CD4-positive, CD25-positive, alpha-beta regulatory T cell (primary cell): Measurements from ENCODE around the gene SPRED3. TPM values are rescaled to one million over a fixed set of nuclear protein-coding genes. Genes with fewer than 3 reads are reported as not detected.
"Not testable (repeated sequence)": the region's sequence is repeated elsewhere in the genome, so short reads cannot be mapped to it uniquely, and the experiment has no call there.

Source experiments
- ATAC-seq, 2 donors: fragments of 150-1000 bp; cut with Tn5 transposase; one replicate each; pipeline ENCODE4 v1.10.0; 2021; ENCODE audit warnings: low read depth in 2 of 2, moderate number of reproducible peaks in 2 of 2, moderate library complexity in 1 of 2
- DNase-seq, 3 donors: peaks; one replicate each; pipeline versions ENCODE4 v3.0.0 to v3.0.0-alpha.2; 2012 to 2022; ENCODE audit warnings: mixed read lengths in 1 of 3
- H3K27ac ChIP-seq: one replicate; pipeline ENCODE4 v1.7.0; 2013; ENCODE audit warnings: mild to moderate bottlenecking, low read length; ENCODE audit not compliant: insufficient read depth, poor library complexity, severe bottlenecking
- H3K27me3 ChIP-seq: one replicate; pipeline ENCODE4 v1.7.0; 2013; ENCODE audit warnings: low read length; ENCODE audit not compliant: control insufficient read depth, insufficient read depth
- H3K36me3 ChIP-seq: one replicate; pipeline ENCODE4 v1.7.0; 2013; ENCODE audit warnings: mild to moderate bottlenecking, low read length, moderate library complexity; ENCODE audit not compliant: control insufficient read depth, insufficient read depth
- H3K4me1 ChIP-seq: 2 replicates; pipeline ENCODE4 v1.7.0; 2013; ENCODE audit warnings: mild to moderate bottlenecking, low read length; ENCODE audit not compliant: insufficient read depth, control insufficient read depth, poor library complexity, severe bottlenecking
- H3K4me3 ChIP-seq: one replicate; pipeline ENCODE4 v1.7.0; 2013; ENCODE audit warnings: low read depth, mild to moderate bottlenecking, low read length, moderate library complexity
- H3K9me3 ChIP-seq, 2 experiments: 1 replicate in 1 of 2; 2 replicates in 1 of 2; pipeline ENCODE4 v1.7.0; 2013; ENCODE audit warnings: low read length in 2 of 2, mild to moderate bottlenecking in 1 of 2, moderate library complexity in 1 of 2; ENCODE audit not compliant: control insufficient read depth in 2 of 2
- H3K27ac Mint-ChIP-seq, 3 donors: one replicate each; pipeline ENCODE4 v1.8.0; 2020 to 2022; ENCODE audit warnings: mild to moderate bottlenecking in 3 of 3, mixed read lengths in 3 of 3, moderate library complexity in 2 of 3
- H3K27me3 Mint-ChIP-seq: one replicate; pipeline ENCODE4 v1.8.0; 2022; ENCODE audit warnings: mild to moderate bottlenecking, mixed read lengths
- H3K36me3 Mint-ChIP-seq: one replicate; pipeline ENCODE4 v1.8.0; 2020; ENCODE audit warnings: mixed read lengths
- H3K4me1 Mint-ChIP-seq, 4 donors: one replicate each; pipeline ENCODE4 v1.8.0; 2020 to 2022; ENCODE audit warnings: mixed read lengths in 4 of 4, mild to moderate bottlenecking in 1 of 4
- H3K4me3 Mint-ChIP-seq, 4 donors: one replicate each; pipeline ENCODE4 v1.8.0; 2020 to 2022; ENCODE audit warnings: mild to moderate bottlenecking in 4 of 4, mixed read lengths in 4 of 4, moderate library complexity in 3 of 4
- H3K9me3 Mint-ChIP-seq, 7 donors: one replicate each; pipeline ENCODE4 v1.8.0; 2020 to 2022; ENCODE audit warnings: mixed read lengths in 7 of 7, mild to moderate bottlenecking in 3 of 7, moderate library complexity in 2 of 7
- polyA plus RNA-seq, 4 donors: library from polyadenylated mRNA; unstranded; fragments of 300-500 nt; fragmentation: Illumina TruSeq; gene quantifications; one replicate each; pipeline ENCODE4 v1.2.3, GENCODE V29; 2021
- total RNA-seq: library from RNA; stranded (reverse); gene quantifications from one replicate; pipeline ENCODE4 v1.2.3, GENCODE V29; 2022

The SPRED3 gene
- total and polyA plus RNA-seq, 5 donors from 2014 or later: 0.06 to 1.3 (median 0.10) TPM; not detected in 1

- Histone ChIP-seq H3K36me3 (peaks cover 16% of the 10 kb centered on the region), H3K27me3 (no peaks in the 10 kb centered on the region), H3K4me1 (peaks cover 13% of the 10 kb centered on the region), H3K27ac (no peak overlapping the region), H3K4me3 (no peak overlapping the region), H3K9me3 (no peaks in the 10 kb centered on the region)
- no peaks in the 10 kb centered on the region for H3K27me3 Mint-ChIP-seq
- peak overlapping the region; percentile 69 to 90 (median 82) for H3K4me3 Mint-ChIP-seq
- peaks cover 13% of the 10 kb centered on the region for H3K36me3 Mint-ChIP-seq
- peak overlapping the region in 2 of 3 donors; percentile 62 to 95 for H3K27ac Mint-ChIP-seq
- ATAC-seq: no peak
- DNase-seq: no peak
- no peaks in the 10 kb centered on the region for H3K9me3 Mint-ChIP-seq
- peaks cover 0 to 26% (median 4%) of the 10 kb centered on the region in 4 donors for H3K4me1 Mint-ChIP-seq
Observed at GRCh38 chr19:38404858-38405257, 16.4 kb downstream of the SPRED3 start.

DNA sequence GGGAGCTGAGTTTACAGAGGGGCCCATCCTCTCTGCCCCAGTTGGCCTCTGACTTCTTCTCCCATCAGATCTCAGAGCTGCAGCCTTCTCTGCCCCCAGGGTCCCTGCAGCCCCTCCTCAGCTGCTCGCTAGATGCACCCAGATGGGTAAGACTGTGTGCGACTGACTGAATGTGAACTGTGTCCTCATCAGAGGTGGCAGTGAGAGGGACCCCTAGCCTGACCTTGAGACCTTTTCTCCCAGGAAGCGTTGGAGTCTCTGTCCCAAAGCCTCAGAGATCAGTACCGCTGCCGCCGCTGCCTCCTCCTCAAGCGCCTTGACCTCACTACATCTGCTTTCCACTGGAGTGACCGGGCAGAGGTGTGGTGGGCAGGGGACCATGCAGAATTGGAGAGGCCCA is 16.8 kb downstream of the SPRED3 start:
- peak overlapping the region; percentile 43 to 89 (median 71) for H3K4me3 Mint-ChIP-seq
- Histone ChIP-seq H3K27ac (no peak overlapping the region), H3K36me3 (peaks cover 16% of the 10 kb centered on the region), H3K9me3 (no peaks in the 10 kb centered on the region), H3K4me1 (peaks cover 13% of the 10 kb centered on the region), H3K27me3 (no peaks in the 10 kb centered on the region), H3K4me3 (no peak overlapping the region)
- no peak for ATAC-seq
- H3K27ac Mint-ChIP-seq: peak overlapping the region in 1 of 3 donors; percentile 56
- H3K36me3 Mint-ChIP-seq: peaks cover 11% of the 10 kb centered on the region
- DNase-seq: no peak
- H3K9me3 Mint-ChIP-seq: no peaks in the 10 kb centered on the region
- H3K27me3 Mint-ChIP-seq: no peaks in the 10 kb centered on the region
- peaks cover 0 to 26% (median 4%) of the 10 kb centered on the region in 4 donors for H3K4me1 Mint-ChIP-seq

- no peaks in the 10 kb centered on the region for H3K27me3 ChIP-seq
- H3K4me3 Mint-ChIP-seq: peak overlapping the region in 1 of 4 donors; percentile 48
- no peaks in the 10 kb centered on the region for H3K9me3 ChIP-seq
- no peak overlapping the region for H3K27ac Mint-ChIP-seq
- no peaks in the 10 kb centered on the region for H3K9me3 Mint-ChIP-seq
- no peak overlapping the region for H3K27ac ChIP-seq
- H3K27me3 Mint-ChIP-seq: no peaks in the 10 kb centered on the region
- peaks cover 16% of the 10 kb centered on the region for H3K36me3 ChIP-seq
- no peak overlapping the region for H3K4me3 ChIP-seq
- DNase-seq: no peak
- peaks cover 8% of the 10 kb centered on the region for H3K36me3 Mint-ChIP-seq
- peaks cover 2% of the 10 kb centered on the region for H3K4me1 ChIP-seq
- ATAC-seq: no peak
- H3K4me1 Mint-ChIP-seq: peaks cover 0 to 7% (median 0%) of the 10 kb centered on the region in 4 donors
Observed at GRCh38 chr19:38409631-38410133, 21.2 kb downstream of the SPRED3 start.

DNA sequence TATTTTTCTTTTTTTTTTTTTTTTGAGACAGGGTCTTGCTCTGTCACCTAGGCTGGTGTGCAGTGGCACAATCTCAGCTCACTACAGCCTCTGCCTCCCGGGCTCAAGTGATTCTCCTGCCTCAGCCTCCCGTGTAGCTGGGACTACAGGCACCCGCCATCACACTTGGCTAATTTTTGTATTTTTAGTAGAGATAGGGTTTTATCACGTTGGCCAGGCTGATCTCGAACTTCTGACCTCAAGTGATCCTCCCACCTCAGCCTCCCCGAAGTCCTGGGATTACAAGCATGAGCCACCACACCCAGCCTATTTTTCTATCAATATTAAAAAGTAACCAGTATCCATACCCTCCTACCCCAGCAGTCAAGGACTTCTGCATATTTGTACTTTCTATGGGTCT is 21.9 kb downstream of the SPRED3 start:
- H3K4me3 Mint-ChIP-seq, H3K27me3 ChIP-seq, ATAC-seq, H3K4me1 ChIP-seq, DNase-seq, H3K9me3 ChIP-seq, H3K36me3 Mint-ChIP-seq, H3K9me3 Mint-ChIP-seq, H3K27me3 Mint-ChIP-seq, H3K4me1 Mint-ChIP-seq, H3K4me3 ChIP-seq, H3K27ac ChIP-seq: not testable (repeated sequence)
- peak overlapping the region in 1 of 3 donors; percentile 52 for H3K27ac Mint-ChIP-seq
- peaks cover 13% of the 10 kb centered on the region for H3K36me3 ChIP-seq

DNA sequence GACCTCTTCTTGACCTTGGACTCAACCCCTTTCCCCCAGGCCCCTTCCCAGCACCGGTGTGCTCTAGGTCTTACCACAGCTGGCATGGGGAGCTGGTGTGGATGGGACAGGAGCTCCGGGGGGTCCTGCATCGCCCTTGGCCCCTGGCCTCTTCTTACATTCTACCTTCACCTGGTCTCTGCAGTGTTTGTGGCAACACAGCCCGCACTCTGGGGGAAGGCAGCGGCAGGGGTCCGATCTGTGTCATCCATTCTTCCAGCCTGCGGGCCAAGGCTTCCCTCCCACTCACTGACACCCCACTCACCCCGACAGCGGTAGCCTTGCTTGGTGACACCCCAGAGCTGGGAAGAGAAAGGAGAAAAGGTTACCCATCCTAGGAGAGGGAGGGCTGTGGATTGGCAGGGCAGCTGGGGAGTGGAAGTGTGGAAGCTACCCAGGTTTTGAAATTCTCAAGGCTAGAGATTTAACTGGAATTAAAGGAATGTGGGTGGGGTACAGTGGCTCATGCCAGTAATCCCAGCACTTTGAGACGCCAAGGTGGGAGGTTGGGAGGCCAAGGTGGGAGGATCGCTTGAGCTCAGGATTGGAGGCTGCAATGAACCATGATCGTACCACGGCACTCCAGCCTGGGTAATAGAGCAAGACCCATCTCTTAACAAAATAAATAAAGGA is 22.7 kb downstream of the SPRED3 start:
- no peak overlapping the region for H3K4me3 ChIP-seq
- H3K27ac Mint-ChIP-seq: peak overlapping the region in 1 of 3 donors; percentile 38
- no peak overlapping the region for H3K4me3 Mint-ChIP-seq
- H3K27me3 Mint-ChIP-seq: no peaks in the 10 kb centered on the region
- H3K27ac ChIP-seq: no peak overlapping the region
- DNase-seq (no peak), ATAC-seq (no peak)
- no peaks in the 10 kb centered on the region for H3K27me3 ChIP-seq
- peaks cover 3% of the 10 kb centered on the region for H3K36me3 Mint-ChIP-seq
- no peaks in the 10 kb centered on the region for H3K4me1 Mint-ChIP-seq
- H3K4me1 ChIP-seq: no peaks in the 10 kb centered on the region
- peaks cover 11% of the 10 kb centered on the region for H3K36me3 ChIP-seq
- no peaks in the 10 kb centered on the region for H3K9me3 ChIP-seq
- H3K9me3 Mint-ChIP-seq: no peaks in the 10 kb centered on the region

DNA sequence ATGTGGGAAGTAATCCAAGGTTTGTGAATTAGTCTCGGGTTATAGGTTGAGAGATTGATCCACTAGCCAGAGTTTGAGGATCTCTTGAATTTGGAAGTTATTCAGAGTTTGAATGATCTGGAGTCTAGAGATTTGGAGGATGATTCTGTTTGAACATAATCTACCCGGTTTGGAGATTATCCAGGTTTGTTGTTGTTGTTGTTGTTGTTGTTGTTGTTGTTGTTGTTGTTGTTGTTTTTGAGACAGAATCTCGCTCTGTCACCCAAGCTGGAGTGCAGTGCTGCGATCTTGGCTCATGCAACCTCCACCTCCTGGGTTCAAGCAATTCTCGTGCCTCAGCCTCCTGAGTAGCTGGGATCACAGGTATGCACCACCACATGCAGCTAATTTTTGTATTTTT is 23.4 kb downstream of the SPRED3 start:
- not testable (repeated sequence) for H3K27ac ChIP-seq, H3K4me1 ChIP-seq, H3K36me3 ChIP-seq, H3K27me3 ChIP-seq, H3K9me3 ChIP-seq, H3K4me3 Mint-ChIP-seq, H3K4me3 ChIP-seq, ATAC-seq, DNase-seq, H3K27me3 Mint-ChIP-seq, H3K36me3 Mint-ChIP-seq, H3K9me3 Mint-ChIP-seq, H3K4me1 Mint-ChIP-seq
- peak overlapping the region in 2 of 3 donors; percentile 38 to 76 for H3K27ac Mint-ChIP-seq

- H3K27me3 Mint-ChIP-seq: no peaks in the 10 kb centered on the region
- Histone ChIP-seq H3K27me3 (no peaks in the 10 kb centered on the region), H3K4me1 (peaks cover 4% of the 10 kb centered on the region), H3K36me3 (peaks cover 2% of the 10 kb centered on the region), H3K4me3 (no peak overlapping the region), H3K9me3 (no peaks in the 10 kb centered on the region), H3K27ac (no peak overlapping the region)
- peaks cover 0 to 11% (median 4%) of the 10 kb centered on the region in 4 donors for H3K4me1 Mint-ChIP-seq
- H3K4me3 Mint-ChIP-seq: peak overlapping the region in 1 of 4 donors; percentile 2
- peak overlapping the region in 1 of 3 donors; percentile 76 for H3K27ac Mint-ChIP-seq
- ATAC-seq (no peak), DNase-seq (no peak)
- H3K9me3 Mint-ChIP-seq: no peaks in the 10 kb centered on the region
- no peaks in the 10 kb centered on the region for H3K36me3 Mint-ChIP-seq
Observed at GRCh38 chr19:38412491-38412890, 24.0 kb downstream of the SPRED3 start.

DNA sequence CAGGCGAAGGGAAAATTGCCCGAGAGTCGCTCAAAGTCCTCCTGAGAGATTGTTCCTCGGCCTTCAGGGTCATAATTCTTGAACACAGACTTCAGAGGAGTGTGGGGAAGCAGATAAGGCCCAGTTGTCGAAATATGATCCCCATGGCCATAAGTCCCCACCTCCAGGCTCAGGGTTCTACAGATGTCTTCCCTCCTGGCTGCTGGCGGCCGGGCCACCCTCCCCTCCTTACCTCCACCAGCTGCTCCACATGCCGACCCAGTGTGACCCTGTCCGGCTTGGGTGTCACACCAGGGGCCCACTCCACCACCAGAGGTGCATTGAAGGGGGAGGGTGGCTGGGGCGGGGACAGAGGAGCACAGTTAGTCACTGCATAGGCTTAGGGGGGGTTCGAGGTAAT is 24.5 kb downstream of the SPRED3 start:
- Histone ChIP-seq H3K27me3 (no peaks in the 10 kb centered on the region), H3K4me1 (peaks cover 8% of the 10 kb centered on the region), H3K9me3 (no peaks in the 10 kb centered on the region), H3K36me3 (peaks cover 2% of the 10 kb centered on the region), H3K27ac (no peak overlapping the region), H3K4me3 (no peak overlapping the region)
- H3K4me1 Mint-ChIP-seq: peaks cover 0 to 16% (median 9%) of the 10 kb centered on the region in 4 donors
- no peaks in the 10 kb centered on the region for H3K36me3 Mint-ChIP-seq
- ATAC-seq (no peak), DNase-seq (no peak)
- H3K4me3 Mint-ChIP-seq: peak overlapping the region in 1 of 4 donors; percentile 2
- H3K9me3 Mint-ChIP-seq: no peaks in the 10 kb centered on the region
- no peak overlapping the region for H3K27ac Mint-ChIP-seq
- H3K27me3 Mint-ChIP-seq: no peaks in the 10 kb centered on the region
